ENCODE measurements around the gene NPY4R2.
"Not testable (repeated sequence)": the region's sequence is repeated elsewhere in the genome, so short reads cannot be mapped to it uniquely, and the experiment has no call there.

NPY4R2 gene

GRCh38 chr10:47918475-47918874, at the start of gene NPY4R2:
NPY4R2 (plus strand) TSS chr10:47918662; CDS start chr10:47921988, 3,326 bp downstream.
- not testable (repeated sequence) for DNase-seq (ENCODE audit: low spot score)

- DNase-seq (ENCODE audit: low spot score): not testable (repeated sequence)
Measured at GRCh38 chr10:47870887-47871286, 47.6 kb upstream of the NPY4R2 start.

- DNase-seq (ENCODE audit: low spot score): not testable (repeated sequence)
Measured at GRCh38 chr10:47871485-47872180, 46.8 kb upstream of the NPY4R2 start.

- not testable (repeated sequence) for DNase-seq (ENCODE audit: low spot score)
Measured at GRCh38 chr10:47872236-47872635, 46.2 kb upstream of the NPY4R2 start.

GRCh38 chr10:47884239-47884638, 34.2 kb upstream of the NPY4R2 start:
- DNase-seq (ENCODE audit: low spot score): not testable (repeated sequence)

GRCh38 chr10:47884934-47885333, 33.5 kb upstream of the NPY4R2 start:
- DNase-seq (ENCODE audit: low spot score): not testable (repeated sequence)

- not testable (repeated sequence) for DNase-seq (ENCODE audit: low spot score)
Measured at GRCh38 chr10:47886356-47886755, 32.1 kb upstream of the NPY4R2 start.

GRCh38 chr10:47886827-47887226, 31.6 kb upstream of the NPY4R2 start:
- not testable (repeated sequence) for DNase-seq (ENCODE audit: low spot score)

- not testable (repeated sequence) for DNase-seq (ENCODE audit: low spot score)
Measured at GRCh38 chr10:47890737-47891136, 27.7 kb upstream of the NPY4R2 start.

GRCh38 chr10:47892494-47893261, 25.8 kb upstream of the NPY4R2 start:
- DNase-seq (ENCODE audit: low spot score): not testable (repeated sequence)

- not testable (repeated sequence) for DNase-seq (ENCODE audit: low spot score)
Measured at GRCh38 chr10:47894571-47894970, 23.9 kb upstream of the NPY4R2 start.

GRCh38 chr10:47897813-47898212, 20.6 kb upstream of the NPY4R2 start:
- DNase-seq (ENCODE audit: low spot score): not testable (repeated sequence)

- not testable (repeated sequence) for DNase-seq (ENCODE audit: low spot score)
Measured at GRCh38 chr10:47909333-47909732, 9.1 kb upstream of the NPY4R2 start.

- not testable (repeated sequence) for DNase-seq (ENCODE audit: low spot score)
Measured at GRCh38 chr10:47910486-47910885, 8.0 kb upstream of the NPY4R2 start.

- DNase-seq (ENCODE audit: low spot score): not testable (repeated sequence)
Measured at GRCh38 chr10:47914052-47914451, 4.4 kb upstream of the NPY4R2 start.

- not testable (repeated sequence) for DNase-seq (ENCODE audit: low spot score)
Measured at GRCh38 chr10:47915849-47916548, 2.5 kb upstream of the NPY4R2 start.

- not testable (repeated sequence) for DNase-seq (ENCODE audit: low spot score)
Measured at GRCh38 chr10:47920610-47921009, 2.1 kb downstream of the NPY4R2 start.

GRCh38 chr10:47922503-47922902, 4.0 kb downstream of the NPY4R2 start:
- not testable (repeated sequence) for DNase-seq (ENCODE audit: low spot score)

GRCh38 chr10:47924628-47925027, 6.2 kb downstream of the NPY4R2 start:
- not testable (repeated sequence) for DNase-seq (ENCODE audit: low spot score)

GRCh38 chr10:47927147-47927916, 8.9 kb downstream of the NPY4R2 start:
- not testable (repeated sequence) for DNase-seq (ENCODE audit: low spot score)

- not testable (repeated sequence) for DNase-seq (ENCODE audit: low spot score)
Measured at GRCh38 chr10:47928225-47928624, 9.8 kb downstream of the NPY4R2 start.

- DNase-seq (ENCODE audit: low spot score): not testable (repeated sequence)
Measured at GRCh38 chr10:47932824-47933223, 14.4 kb downstream of the NPY4R2 start.

All from iPS-NIHi11 (cell line).